Hindlimb muscle (tissue), 1 donor: ENCODE data around the gene DYNC1I1. TPM values are rescaled to one million over a fixed set of nuclear protein-coding genes. Genes with fewer than 3 reads are reported as not detected.

Experiments
- polyA plus RNA-seq: library from polyadenylated mRNA; unstranded; fragments of 120-200 nt; gene quantifications from one replicate; pipeline ENCODE4 v1.2.1, GENCODE V29; 2013; ENCODE audit not compliant: insufficient read length

Gene DYNC1I1
- polyA plus RNA-seq, 1 donor: 0.58 TPM

Other genes starting within 250 kb of the DYNC1I1 start
- gene PDK4, start 176.0 kb upstream of the DYNC1I1 start, polyA plus RNA-seq: 19.2 TPM